ENCODE data around the gene FGF22.
"Not testable (repeated sequence)": the region's sequence is repeated elsewhere in the genome, so short reads cannot be mapped to it uniquely, and the experiment has no call there.

FGF22 gene

DNA sequence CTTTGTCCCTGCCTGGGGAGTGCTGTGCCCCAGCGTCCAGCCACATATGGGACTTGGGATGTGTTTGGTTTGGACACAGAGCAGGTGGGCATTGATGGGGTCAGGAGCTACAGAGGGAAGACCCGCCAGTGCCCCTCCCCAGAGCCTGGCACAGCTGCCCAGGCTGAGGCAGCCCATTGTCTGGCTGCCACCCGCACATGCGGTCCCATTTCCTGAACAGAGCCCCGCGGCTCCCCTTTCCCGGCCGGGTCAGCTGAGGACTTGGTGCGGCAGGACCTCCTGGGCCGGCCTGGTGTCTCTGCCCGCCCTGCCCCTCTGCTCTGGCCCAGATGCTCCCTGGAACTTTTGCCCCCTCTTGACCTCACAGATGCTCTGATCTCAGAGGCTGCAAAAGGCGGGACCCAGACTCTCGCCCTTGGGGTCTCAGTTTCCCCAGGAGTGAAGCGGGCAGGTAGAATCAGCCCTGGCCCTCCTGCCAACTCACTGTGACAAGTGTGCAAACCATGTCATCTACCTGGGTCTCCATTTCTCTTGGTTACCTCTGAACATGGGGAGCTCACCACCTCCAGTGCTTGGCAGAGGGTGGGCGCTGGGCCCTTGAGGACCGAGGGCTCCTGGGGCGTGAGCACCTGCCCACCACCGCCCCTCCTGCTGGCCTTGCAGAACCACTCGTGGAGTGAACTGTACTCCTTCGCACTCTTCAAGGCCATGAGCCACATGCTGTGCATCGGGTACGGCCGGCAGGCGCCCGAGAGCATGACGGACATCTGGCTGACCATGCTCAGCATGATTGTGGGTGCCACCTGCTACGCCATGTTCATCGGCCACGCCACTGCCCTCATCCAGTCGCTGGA is 32.2 kb upstream of the FGF22 start:
- no peak for FAIRE-seq

DNA sequence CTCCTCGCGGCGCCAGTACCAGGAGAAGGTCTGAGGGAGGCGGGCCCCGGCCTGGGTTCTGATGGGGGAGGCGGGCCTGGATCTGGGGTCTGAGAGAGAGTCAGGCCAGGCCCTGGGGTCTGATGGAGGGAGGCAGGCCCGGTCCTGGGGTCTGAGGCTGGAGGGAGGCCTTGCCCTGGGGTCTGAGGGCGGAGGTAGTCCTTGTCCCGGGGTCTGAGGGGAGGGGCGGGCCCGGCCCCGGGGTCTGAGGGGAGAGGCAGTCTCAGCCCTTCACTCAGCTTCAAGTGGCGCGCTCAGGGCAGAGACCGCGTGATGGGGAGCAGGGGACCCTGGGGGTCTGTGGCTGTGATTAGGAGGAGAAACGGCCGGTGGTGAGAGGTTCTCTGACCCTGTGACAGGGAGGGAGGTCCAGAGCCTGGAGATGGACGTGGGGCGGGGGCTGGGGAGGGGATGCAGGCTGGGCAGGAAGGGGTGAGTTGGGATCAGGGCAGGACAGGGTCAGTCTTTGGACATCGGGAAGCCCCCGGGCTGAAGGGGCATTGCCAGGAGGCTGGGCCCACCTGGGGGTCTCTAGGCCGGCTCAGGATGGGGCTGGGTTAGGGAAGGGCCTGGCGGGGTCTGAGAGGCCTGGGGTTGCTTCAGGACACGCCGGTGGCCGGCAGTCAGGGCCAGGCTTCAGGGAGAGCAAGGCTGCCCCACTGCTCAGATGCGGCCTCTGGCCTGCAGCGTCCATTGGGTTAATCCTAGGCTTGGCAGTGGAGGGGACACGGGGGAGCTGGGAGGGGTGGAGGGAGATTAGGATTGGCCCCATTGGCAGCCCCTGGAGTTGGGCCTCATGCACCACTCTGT is 31.3 kb upstream of the FGF22 start:
- FAIRE-seq, result no peak

DNA sequence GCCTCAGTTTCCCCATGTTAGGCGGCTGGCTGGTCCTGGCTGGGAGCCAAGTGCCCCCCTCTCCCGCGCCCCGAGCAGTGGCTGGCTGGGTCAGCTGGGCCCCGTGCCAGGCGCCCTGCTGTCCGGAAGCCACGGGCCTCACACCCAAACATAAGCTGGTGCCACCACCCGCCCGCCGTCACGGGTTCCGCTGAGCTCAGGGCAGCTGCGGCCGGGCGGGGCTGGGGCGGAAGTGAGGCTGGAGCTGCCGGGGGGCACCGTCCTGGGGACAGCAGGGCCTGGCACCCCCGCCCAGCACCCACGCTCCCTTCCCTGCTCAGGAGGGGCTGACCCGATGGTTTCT is 30.7 kb upstream of the FGF22 start:
- FAIRE-seq, result no peak

DNA sequence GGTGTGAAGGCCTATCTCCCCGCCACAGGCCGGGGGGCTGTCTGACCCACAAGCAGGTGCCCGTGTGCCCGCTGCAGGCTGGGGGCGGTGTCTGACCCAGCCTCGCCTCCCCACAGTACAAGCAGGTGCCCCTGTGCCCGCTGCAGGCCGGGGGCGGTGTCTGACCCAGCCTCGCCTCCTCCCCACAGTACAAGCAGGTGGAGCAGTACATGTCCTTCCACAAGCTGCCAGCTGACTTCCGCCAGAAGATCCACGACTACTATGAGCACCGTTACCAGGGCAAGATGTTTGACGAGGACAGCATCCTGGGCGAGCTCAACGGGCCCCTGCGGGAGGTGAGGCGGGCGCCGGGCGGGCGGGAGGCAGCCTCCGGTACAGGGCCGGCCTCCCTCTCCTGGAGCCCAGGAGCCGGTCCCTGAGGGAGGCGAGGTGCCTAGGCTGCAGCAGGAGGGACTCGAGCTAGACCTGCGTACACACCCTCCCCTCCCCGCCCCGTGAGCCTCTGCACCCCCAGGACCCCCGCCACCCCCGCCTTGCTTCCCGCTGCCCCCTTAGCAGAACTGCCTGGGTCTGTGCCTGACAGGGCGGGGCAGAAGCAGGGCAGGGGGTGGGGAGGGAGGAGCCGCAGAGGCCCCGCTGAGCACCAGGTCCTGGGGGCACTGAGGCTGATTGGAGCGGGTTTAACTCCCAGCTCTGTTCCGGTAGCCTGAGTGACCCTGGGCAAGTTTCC is 29.4 kb upstream of the FGF22 start:
- no peak for FAIRE-seq

DNA sequence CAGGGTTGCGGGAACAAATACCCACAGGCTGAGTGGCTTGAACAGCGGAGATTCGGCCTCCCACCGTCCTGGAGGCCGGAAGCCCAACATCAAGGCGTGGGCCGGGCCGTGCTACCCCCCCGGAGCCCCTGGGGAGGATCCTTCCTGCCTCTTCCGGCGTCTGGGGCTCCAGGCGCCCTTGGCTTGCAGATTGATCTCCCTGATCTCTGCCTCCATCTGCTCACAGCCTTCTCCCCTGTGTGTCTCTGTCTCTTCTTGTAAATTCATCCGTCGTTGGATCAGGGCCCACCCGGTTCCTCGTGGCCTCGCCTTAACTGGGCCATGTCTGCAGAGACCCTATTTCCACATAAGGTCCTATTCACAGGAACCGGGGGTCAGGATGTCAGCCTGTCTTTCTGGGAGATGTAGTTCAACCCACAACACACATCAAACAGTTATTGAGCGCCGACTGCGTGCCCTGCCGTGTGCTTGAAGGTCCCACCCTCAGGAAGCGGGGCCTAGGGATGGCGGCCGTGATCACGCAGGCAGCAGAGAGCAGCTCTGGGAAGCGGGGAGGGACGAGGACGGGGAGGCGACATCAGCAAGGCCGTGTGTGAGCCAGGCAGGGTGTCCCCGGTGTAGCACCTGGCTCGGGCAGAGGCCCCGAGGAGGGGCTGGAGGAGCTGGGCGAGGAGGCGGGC is 28.7 kb upstream of the FGF22 start:
- no peak for FAIRE-seq

DNA sequence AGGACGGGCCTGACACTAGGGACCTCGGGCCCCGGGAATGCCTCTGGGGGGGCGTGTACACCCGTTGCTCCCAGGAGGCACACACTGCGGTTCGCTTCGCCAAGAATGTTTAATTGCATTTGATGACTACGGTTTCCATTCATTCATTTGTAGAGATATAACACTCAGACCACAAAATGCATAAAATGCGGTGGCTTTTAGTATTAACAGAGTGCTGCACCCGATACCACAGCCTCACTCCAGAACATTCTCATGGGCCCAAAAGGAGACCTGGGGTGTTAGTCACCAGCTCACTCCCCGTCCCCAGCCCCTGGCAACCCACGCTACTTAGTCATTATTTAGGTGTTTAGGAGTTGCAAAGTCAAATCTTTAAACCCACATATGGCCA is 28.2 kb upstream of the FGF22 start:
- FAIRE-seq, result no peak

DNA sequence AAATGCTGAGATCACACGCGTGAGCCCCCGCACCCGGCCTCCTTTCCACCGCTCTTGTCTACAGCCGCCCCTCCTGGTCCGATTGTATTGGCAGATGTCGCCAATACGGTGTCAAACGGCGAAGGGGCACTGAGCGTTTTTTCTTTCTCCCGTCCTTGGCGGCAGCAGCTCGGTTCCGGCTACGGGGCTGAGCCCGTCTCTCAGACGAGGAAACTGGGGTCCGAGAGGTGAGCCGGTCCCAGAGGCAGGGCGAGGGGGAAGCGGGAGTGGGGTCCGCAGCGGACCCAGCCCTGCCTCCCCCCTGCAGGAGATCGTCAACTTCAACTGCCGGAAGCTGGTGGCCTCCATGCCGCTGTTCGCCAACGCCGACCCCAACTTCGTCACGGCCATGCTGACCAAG is 26.7 kb upstream of the FGF22 start:
- no peak for FAIRE-seq

DNA sequence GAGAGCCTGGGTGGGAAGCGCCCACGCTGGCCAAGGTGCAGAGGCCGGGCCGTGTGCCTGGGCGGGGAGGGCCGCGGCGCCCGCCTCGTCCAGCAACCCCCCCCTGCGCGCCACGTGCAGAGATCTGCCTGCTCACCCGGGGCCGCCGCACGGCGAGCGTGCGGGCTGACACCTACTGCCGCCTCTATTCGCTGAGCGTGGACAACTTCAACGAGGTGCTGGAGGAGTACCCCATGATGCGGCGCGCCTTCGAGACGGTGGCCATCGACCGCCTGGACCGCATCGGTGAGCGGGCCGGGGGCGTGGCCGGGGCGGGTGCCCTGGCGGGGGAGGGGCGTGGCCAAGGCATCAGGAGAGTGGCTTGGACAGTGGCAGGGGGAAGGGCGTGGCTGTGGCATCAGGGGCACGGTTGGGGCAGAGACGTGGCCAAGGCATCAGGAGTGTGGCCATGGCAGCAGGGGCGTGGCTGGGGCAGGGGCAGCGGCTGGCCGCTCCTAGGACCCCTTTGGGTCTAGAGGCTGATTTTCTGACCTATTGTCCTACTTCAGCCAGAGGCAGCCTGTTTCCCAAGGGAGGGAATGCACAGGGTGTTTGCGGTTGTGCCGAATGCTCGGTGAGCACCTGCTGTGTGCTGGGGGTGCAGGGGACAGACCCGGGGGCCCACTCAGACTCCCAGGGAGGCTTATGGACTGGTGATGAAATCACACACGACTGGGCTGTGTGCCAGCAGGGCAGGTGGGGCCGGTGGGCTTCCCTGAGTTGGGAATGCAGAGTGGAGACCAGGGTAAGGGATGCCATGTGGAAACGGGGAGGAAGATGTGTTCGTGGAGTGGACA is 25.7 kb upstream of the FGF22 start:
- FAIRE-seq, result no peak

DNA sequence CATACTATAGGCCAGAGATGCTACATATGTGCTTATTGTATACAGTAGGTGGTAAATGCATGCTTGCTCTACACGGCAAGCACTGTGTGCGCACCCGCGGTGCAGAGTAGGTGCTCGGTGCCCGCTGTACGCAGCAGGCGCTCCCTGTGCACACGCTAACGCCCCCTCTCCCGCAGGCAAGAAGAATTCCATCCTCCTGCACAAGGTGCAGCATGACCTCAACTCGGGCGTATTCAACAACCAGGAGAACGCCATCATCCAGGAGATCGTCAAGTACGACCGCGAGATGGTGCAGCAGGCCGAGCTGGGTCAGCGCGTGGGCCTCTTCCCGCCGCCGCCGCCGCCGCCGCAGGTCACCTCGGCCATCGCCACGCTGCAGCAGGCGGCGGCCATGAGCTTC is 24.1 kb upstream of the FGF22 start:
- FAIRE-seq, result no peak

DNA sequence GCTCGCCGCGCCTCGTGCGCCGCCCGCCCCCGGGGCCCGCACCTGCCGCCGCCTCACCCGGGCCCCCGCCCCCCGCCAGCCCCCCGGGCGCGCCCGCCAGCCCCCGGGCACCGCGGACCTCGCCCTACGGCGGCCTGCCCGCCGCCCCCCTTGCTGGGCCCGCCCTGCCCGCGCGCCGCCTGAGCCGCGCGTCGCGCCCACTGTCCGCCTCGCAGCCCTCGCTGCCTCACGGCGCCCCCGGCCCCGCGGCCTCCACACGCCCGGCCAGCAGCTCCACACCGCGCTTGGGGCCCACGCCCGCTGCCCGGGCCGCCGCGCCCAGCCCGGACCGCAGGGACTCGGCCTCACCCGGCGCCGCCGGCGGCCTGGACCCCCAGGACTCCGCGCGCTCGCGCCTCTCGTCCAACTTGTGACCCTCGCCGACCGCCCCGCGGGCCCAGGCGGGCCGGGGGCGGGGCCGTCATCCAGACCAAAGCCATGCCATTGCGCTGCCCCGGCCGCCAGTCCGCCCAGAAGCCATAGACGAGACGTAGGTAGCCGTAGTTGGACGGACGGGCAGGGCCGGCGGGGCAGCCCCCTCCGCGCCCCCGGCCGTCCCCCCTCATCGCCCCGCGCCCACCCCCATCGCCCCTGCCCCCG is 23.5 kb upstream of the FGF22 start:
- no peak for FAIRE-seq

DNA sequence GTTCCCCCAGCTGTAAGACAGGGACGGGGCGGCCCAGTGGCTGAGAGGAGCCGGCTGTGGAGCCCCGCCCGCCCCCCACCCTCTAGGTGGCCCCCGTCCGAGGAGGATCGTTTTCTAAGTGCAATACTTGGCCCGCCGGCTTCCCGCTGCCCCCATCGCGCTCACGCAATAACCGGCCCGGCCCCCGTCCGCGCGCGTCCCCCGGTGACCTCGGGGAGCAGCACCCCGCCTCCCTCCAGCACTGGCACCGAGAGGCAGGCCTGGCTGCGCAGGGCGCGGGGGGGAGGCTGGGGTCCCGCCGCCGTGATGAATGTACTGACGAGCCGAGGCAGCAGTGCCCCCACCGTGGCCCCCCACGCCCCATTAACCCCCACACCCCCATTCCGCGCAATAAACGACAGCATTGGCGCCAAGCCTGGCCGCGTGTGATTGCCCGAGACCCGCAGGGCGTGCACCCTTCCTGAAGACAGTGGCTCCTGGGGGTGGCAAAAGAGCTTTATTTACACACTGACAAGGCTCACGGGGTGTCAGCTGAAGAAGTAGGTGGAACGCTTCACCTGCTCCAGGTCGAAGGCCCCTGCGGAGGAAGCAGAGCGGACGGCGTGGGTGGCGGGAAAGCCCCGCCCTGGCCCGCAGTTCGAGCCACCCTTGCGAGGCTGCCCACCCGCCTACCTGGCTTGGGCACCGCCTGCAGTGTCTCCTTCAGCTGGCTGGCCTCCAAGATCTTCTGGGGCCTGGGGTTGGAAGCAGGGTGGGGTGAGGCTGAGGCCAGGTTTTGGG is 22.7 kb upstream of the FGF22 start:
- no peak for FAIRE-seq

DNA sequence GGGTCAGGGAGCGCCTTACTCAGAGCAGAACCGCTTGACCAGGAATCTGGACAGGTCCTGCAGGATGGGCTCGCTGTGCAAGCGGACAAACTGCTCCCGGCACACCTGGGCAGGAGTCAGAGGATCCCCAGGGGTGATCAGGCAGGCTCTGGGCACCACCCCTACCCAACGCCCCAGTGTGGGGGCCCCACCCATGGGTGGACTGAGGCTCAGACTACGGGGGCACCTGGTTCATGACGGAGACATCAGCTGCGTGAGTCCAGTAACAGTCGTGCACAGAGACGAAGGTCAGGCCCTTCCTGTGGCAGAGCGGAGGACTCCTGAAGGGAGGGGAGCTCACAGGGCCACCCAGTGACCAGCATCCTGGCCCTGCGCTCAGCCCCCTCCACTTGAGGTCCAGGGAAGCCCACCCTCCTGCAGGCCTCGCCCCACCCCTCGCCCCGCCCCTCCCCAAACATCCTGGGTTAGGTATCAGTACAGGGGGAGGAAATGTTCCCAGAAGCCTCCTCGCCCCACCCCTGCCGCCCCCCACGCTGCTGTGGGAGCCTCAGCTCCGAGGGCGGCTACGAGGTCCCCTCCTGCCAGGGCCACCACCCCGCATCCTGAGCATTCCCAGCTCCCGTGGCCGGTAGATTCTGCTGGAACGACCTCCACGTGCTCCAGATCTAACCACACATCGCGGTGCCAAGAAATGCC is 22.0 kb upstream of the FGF22 start:
- no peak for FAIRE-seq

DNA sequence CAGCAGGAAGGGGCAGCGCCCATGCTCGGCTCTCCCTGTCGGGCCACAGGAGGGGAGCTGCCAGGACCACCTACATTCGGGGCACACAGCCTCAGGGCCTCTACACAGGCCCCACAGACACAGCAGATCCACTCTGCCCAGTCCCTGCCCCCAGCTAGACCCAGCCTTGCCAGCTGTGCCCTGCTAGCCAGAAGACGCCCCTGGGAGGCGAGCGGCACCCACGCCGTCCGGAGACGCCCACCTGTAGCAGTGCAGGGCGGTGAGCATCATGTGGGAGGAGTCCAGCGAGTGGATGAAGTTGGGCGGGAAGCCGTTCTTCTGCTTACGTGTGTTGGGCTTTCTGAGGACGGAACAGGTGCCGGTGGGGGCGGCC is 21.4 kb upstream of the FGF22 start:
- no peak for FAIRE-seq

DNA sequence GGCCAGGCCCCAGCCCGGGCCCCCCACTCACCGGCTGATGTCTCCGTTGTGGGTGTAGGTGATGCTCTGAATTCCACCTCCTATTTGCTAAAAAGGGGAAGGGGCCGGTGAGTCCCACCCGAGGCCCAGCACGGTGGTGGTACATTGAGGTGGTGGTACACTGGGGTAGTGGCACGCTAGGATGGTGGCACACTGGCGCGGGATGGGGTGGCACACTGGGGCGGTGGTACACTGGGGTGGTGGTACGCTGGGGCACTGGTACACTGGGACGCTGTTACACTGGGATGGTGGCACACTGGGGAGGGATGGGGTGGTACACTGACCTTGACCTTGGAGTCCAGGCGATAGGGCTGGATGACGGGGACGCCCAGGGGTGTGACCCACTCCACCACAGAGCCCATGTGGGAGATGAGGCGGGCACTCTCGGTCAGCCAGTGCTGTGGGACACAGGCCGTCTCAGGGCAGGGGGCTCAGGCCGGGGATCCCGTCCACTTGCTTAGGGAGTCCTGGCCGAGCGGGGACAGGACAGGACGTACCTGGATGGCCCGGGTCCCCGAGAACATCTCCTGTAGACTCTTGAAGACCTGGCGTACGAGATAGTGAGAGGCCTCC is 20.9 kb upstream of the FGF22 start:
- no peak for FAIRE-seq

DNA sequence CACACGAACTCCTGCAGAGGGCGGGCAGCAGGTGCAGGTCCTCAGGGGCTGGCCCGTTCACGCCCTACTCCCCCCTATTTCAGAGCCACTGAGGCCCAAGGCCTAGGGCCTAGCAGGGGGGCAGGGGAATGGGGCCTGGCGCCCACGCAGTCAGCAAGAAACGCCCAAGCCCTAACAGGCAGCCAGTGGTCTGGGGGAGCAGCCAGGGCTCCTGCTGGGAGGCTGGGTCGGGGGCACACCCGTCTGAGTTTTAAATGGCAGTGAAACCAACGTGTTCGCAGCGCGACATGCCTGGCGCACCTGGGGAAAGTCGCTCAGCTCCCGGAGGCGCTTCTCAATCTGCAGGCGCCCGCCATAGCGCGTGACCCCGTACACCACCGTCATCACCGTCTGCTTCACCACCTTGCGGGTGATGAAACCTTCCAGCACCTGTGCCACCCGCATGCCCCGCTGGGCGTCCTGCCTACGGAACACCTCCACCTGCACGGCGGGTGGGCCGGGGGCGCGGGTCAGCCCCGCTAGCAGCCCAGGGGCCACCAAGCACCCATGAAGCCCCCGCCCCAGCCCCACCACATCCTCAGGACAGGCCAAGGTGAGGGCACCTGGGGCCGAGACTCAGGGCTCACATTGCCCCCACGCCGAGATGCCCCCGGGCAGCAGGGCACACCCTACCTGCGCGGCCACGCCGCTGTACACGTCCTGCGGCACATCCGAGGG is 20.2 kb upstream of the FGF22 start:
- FAIRE-seq, result no peak

DNA sequence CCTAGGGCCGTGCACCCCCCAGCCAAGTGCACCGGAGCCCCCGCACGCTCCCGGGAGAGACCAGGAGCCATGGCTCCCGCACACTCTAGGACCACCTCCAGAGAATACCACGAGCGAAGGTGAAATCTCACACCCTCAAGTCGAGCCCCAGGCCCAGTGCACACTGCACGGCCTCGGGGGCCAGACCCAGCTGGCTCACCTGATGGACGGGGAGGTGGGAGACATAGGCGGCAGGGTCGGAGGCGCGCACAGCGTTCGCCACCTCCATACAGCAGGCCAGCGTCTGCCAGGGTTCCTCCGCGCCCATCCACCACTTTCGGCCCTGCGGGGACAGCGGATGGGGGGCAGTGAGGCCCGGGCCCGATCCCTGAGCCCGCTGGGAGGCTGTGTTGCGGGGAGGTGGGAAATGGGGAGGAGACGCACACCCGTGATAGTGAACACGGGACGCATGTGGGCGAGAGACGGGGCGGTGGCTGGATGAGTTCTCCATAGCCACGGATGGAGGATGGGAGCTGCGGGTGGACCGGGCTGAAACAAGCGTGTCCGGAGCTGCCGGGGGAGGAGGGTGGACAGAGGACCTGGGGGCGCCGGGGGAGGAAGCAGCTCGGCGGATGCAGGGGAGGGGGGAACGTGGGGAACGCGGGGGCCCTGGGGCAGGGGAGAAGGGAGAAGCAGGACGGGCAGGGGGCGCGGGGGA is 19.4 kb upstream of the FGF22 start:
- FAIRE-seq, result no peak

DNA sequence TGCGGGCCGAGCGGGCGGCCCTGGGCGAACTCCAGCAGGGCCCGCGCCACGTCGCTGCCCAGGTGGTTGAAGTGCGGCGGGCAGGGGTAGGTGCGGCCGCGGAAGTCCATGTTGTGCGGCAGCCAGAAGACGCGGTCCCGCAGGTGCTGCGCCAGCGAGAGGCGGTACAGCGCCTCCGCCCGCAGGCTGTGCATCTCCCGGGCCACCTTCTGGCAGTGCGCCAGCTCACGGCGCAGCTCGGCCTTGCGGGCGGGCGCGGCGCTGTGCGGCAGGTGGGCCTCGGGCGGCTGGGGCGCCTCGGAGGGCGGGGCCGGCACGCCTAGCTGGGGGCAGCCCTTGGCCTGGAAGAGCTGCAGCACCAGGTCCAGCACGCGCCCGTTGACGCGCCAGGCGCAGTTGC is 18.5 kb upstream of the FGF22 start:
- not testable (repeated sequence) for FAIRE-seq

DNA sequence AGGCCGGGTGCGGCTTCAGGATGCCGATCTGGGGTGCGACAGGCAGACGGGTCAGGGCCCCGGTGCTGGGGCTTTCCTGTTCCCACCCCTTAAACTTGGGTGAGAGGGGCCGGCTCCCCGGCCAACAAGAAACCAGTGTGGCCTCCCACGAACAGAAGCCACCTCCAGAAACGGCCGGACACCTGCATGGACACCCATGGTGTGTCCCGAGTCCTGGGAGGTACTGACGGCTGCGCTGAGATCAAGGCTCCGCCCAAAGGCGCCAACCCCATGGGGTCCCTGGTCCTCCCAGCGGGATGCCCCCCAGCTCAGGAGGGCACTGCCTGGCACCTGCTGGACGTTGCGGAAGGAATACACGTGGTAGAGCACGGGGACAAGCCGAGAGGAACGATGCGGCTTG is 17.9 kb upstream of the FGF22 start:
- no peak for FAIRE-seq
